ENCODE results near the gene PCNT. TPM values are rescaled to one million over a fixed set of nuclear protein-coding genes. Genes with fewer than 3 reads are reported as not detected.

PCNT gene
- total and polyA plus RNA-seq, 2 of the 8 experiments (the other 6 are each of a cell fraction or from before 2014, with no cell fraction given), result 9.9 to 45.1 TPM

- no peak for TF ChIP-seq MAFK (IDR thresholded peaks at IDR 0.05; ENCODE audit: low read depth, low read length)
- no peak for TF ChIP-seq SAP30 (IDR thresholded peaks at IDR 0.05; ENCODE audit: insufficient read depth, insufficient replicate concordance, low read length)
- no peak for TF ChIP-seq RBBP5 (IDR thresholded peaks at IDR 0.05; ENCODE audit: borderline replicate concordance, low read depth, low read length)
- TF ChIP-seq RNF2 (IDR thresholded peaks at IDR 0.05; ENCODE audit: borderline replicate concordance, low read depth, low read length, missing control alignments, poor library complexity, severe bottlenecking), result no peak
Observed at GRCh38 chr21:46437096-46437498, 113.1 kb downstream of the PCNT start (continued).
